GM12891 (cell line): ENCODE data around the gene TTC38.

ENCODE experiments used
- DNase-seq: peaks from one replicate; pipeline ENCODE4 v3.0.0; 2011; ENCODE audit warnings: low spot score; ENCODE audit not compliant: insufficient read length
- FAIRE-seq: peaks from 2 replicates; lab custom pipeline; 2011; peaks lifted over from hg19 to GRCh38; lab: Jason Lieb, UNC
- PAX5 ChIP-seq: IDR thresholded peaks from 2 replicates; pipeline ENCODE4 v1.6.1; 2011; ENCODE audit warnings: low read length, moderate library complexity, mild to moderate bottlenecking; ENCODE audit not compliant: insufficient read depth, severe bottlenecking
- POLR2A ChIP-seq: IDR thresholded peaks from 2 replicates; pipeline ENCODE4 v1.6.1; 2011; ENCODE audit warnings: low read depth, low read length, control low read depth
- POLR2AphosphoS5 ChIP-seq: IDR thresholded peaks from 2 replicates; pipeline ENCODE4 v1.6.1; 2011; ENCODE audit warnings: low read depth, low read length, control low read depth
- POU2F2 ChIP-seq: IDR thresholded peaks from 2 replicates; pipeline ENCODE4 v1.6.1; 2011; ENCODE audit warnings: low read depth, mild to moderate bottlenecking, control low read depth, low read length, moderate library complexity
- SPI1 ChIP-seq: IDR thresholded peaks from 2 replicates; pipeline ENCODE4 v1.6.1; 2011; ENCODE audit warnings: low read depth, low read length, control low read depth
- TAF1 ChIP-seq: IDR thresholded peaks from 2 replicates; pipeline ENCODE4 v1.6.1; 2011; ENCODE audit warnings: low read depth, low read length, control low read depth

Gene TTC38

GRCh38 chr22:46322711-46323110, 54.9 kb downstream of the TTC38 start:
- FAIRE-seq (no peak), DNase-seq (no peak)
- no peak for TF ChIP-seq POLR2AphosphoS5
- no peak for TF ChIP-seq PAX5
- no peak for TF ChIP-seq TAF1
- TF ChIP-seq POLR2A: no peak
- no peak for TF ChIP-seq SPI1

- FAIRE-seq (no peak), DNase-seq (no peak)
- TF ChIP-seq POLR2A: no peak
- TF ChIP-seq POLR2AphosphoS5: no peak
- no peak for TF ChIP-seq TAF1
- TF ChIP-seq POU2F2: no peak
- no peak for TF ChIP-seq SPI1
- TF ChIP-seq PAX5: no peak
Observed at GRCh38 chr22:46323162-46323561, 55.4 kb downstream of the TTC38 start.

- TF ChIP-seq POU2F2 (no peak), POLR2AphosphoS5 (no peak), SPI1 (no peak), TAF1 (no peak), POLR2A (no peak), PAX5 (no peak)
- DNase-seq (no peak), FAIRE-seq (no peak)
Observed at GRCh38 chr22:46326066-46326680, 58.4 kb downstream of the TTC38 start.

- TF ChIP-seq PAX5 (no peak), TAF1 (no peak), POLR2A (no peak), POU2F2 (no peak), POLR2AphosphoS5 (no peak), SPI1 (no peak)
- DNase-seq (no peak), FAIRE-seq (no peak)
Observed at GRCh38 chr22:46327691-46328465, 60.1 kb downstream of the TTC38 start.

GRCh38 chr22:46328797-46329196, 61.0 kb downstream of the TTC38 start:
- TF ChIP-seq TAF1 (no peak), PAX5 (no peak)
- DNase-seq (no peak), FAIRE-seq (no peak)

- TF ChIP-seq TAF1: no peak
- no peak for TF ChIP-seq POLR2AphosphoS5
- no peak for TF ChIP-seq POU2F2
- TF ChIP-seq SPI1: no peak
- TF ChIP-seq PAX5: no peak
- no peak for TF ChIP-seq POLR2A
- FAIRE-seq: no peak
- no peak for DNase-seq
Observed at GRCh38 chr22:46329616-46330015, 61.8 kb downstream of the TTC38 start.

GRCh38 chr22:46330426-46330825, 62.6 kb downstream of the TTC38 start:
- FAIRE-seq (no peak), DNase-seq (no peak)
- TF ChIP-seq PAX5: no peak
- no peak for TF ChIP-seq POU2F2
- TF ChIP-seq POLR2AphosphoS5: no peak
- no peak for TF ChIP-seq TAF1
- no peak for TF ChIP-seq SPI1
- TF ChIP-seq POLR2A: no peak

- no peak for DNase-seq
- FAIRE-seq: no peak
- TF ChIP-seq POLR2A: no peak
- TF ChIP-seq SPI1: no peak
- TF ChIP-seq POU2F2: no peak
- TF ChIP-seq PAX5: no peak
- TF ChIP-seq POLR2AphosphoS5: no peak
- TF ChIP-seq TAF1: no peak
Observed at GRCh38 chr22:46331496-46331895, 63.7 kb downstream of the TTC38 start.

GRCh38 chr22:46335201-46336118, 67.7 kb downstream of the TTC38 start, which contains the start of gene TRMU:
Gene TRMU, plus strand, starts transcription at chr22:46335714. Its CDS starts 51 bp downstream, at chr22:46335765.
- peak; percentile 99 for DNase-seq
- peak; percentile 99 for FAIRE-seq
- peak; percentile 62; the same call in 1 of the 2 replicates for TF ChIP-seq POU2F2
- peak; percentile 95 for TF ChIP-seq TAF1
- peak; percentile 83 for TF ChIP-seq POLR2AphosphoS5
- no peak for TF ChIP-seq PAX5
- peak; percentile 81 for TF ChIP-seq POLR2A
- TF ChIP-seq SPI1: peak; percentile 31; the same call in 1 of the 2 replicates
